Activated naive CD4-positive, alpha-beta T cell treated with Interleukin-2 at 50 U/mL for 16 hours (primary cell): ENCODE measurements around the gene PHF21B.

Source experiments
- DNase-seq: peaks from one replicate; pipeline ENCODE4 v3.0.0-alpha.2; 2020

PHF21B gene

GRCh38 chr22:44890416-44891292 lies 119.2 kb downstream of the PHF21B start:
- DNase-seq = no peak

GRCh38 chr22:44889255-44889878 lies 120.4 kb downstream of the PHF21B start:
- DNase-seq = no peak

- no peak for DNase-seq
These were observed 121.1 kb downstream of the PHF21B start for GRCh38 chr22:44888491-44889254.

- DNase-seq = no peak
These were observed 121.9 kb downstream of the PHF21B start for GRCh38 chr22:44887941-44888366.

- DNase-seq = no peak
These were observed 123.9 kb downstream of the PHF21B start for GRCh38 chr22:44885806-44886360.

- no peak for DNase-seq
These were observed 124.6 kb downstream of the PHF21B start for GRCh38 chr22:44884968-44885805.

- no peak for DNase-seq
These were observed 125.2 kb downstream of the PHF21B start for GRCh38 chr22:44884562-44884961.

- DNase-seq = no peak
These were observed 126.8 kb downstream of the PHF21B start for GRCh38 chr22:44883011-44883421.

- no peak for DNase-seq
These were observed 127.4 kb downstream of the PHF21B start for GRCh38 chr22:44882226-44882905.

- no peak for DNase-seq
These were observed 128.2 kb downstream of the PHF21B start for GRCh38 chr22:44881624-44882023.

- no peak for DNase-seq
These were observed 129.1 kb downstream of the PHF21B start for GRCh38 chr22:44880610-44881290.

GRCh38 chr22:44879301-44879680 lies 130.5 kb downstream of the PHF21B start:
- DNase-seq = no peak

- DNase-seq = no peak
These were observed 131.1 kb downstream of the PHF21B start for GRCh38 chr22:44878483-44879300.

GRCh38 chr22:44876921-44877320 lies 132.9 kb downstream of the PHF21B start:
- DNase-seq = no peak

GRCh38 chr22:44871782-44872181 lies 138.0 kb downstream of the PHF21B start:
- no peak for DNase-seq

GRCh38 chr22:44870021-44870420 lies 139.8 kb downstream of the PHF21B start:
- DNase-seq = no peak

- no peak for DNase-seq
These were observed 140.6 kb downstream of the PHF21B start for GRCh38 chr22:44869196-44869595.

- no peak for DNase-seq
These were observed 144.4 kb downstream of the PHF21B start for GRCh38 chr22:44865193-44866057.
